AG04449 (cell line): Measurements from ENCODE around the gene PSAPL1.

Source experiments
- CTCF ChIA-PET: fragments of 350-600 bp; formaldehyde crosslinking; extraction: SDS; loops from one replicate; lab custom pipeline; 2021; ENCODE audit warnings: antibody characterized with exemption; lab: Yijun Ruan, JAX
- POLR2A ChIA-PET: fragments of 400-600, 350-600 bp; formaldehyde crosslinking; extraction: SDS; loops from one replicate; lab custom pipeline; 2020; ENCODE audit warnings: antibody characterized with exemption, inconsistent platforms; lab: Yijun Ruan, JAX
- DNase-seq: peaks from one replicate; pipeline ENCODE4 v3.0.0-alpha.2; 2010; ENCODE audit warnings: low read depth, low spot score
- H3K4me3 ChIP-seq: 2 replicates; pipeline ENCODE4 v1.5.1; 2011; ENCODE audit warnings: low read depth, mild to moderate bottlenecking, control low read depth, low read length
- CTCF ChIP-seq: IDR thresholded peaks from one replicate; pipeline ENCODE4 v1.5.1; 2011; ENCODE audit warnings: mild to moderate bottlenecking, moderate library complexity, low read length, control low read depth, inconsistent platforms; ENCODE audit not compliant: insufficient read depth; ENCODE audit errors: missing control alignments

The PSAPL1 gene

GRCh38 chr4:7463566-7464258 lies 29.0 kb upstream of the PSAPL1 start:
- DNase-seq: no peak
- TF ChIP-seq CTCF: no peak
- H3K4me3 ChIP-seq: no peak overlapping the region
- ChIA-PET CTCF (interaction anchor here (3.3 kb wide), 1 partner anchor 256 kb away, joined by 14 read pairs; no protein-coding TSS in a partner anchor), POLR2A (no interaction called here)

GRCh38 chr4:7462509-7462971 lies 27.8 kb upstream of the PSAPL1 start:
- ChIA-PET POLR2A (interaction anchor here (0.7 kb wide), 1 partner anchor 136 kb away, joined by 3 read pairs; no protein-coding TSS in a partner anchor), CTCF (interaction anchor here (3.3 kb wide), 1 partner anchor 257 kb away, joined by 14 read pairs; no protein-coding TSS in a partner anchor)
- no peak for DNase-seq
- no peak for TF ChIP-seq CTCF
- H3K4me3 ChIP-seq: no peak overlapping the region

- ChIA-PET CTCF (interaction anchor here (1.1 kb wide), 1 partner anchor 255 kb away, joined by 3 read pairs; no protein-coding TSS in a partner anchor), POLR2A (no interaction called here)
- H3K4me3 ChIP-seq: no peak overlapping the region
- TF ChIP-seq CTCF: no peak
- DNase-seq: no peak
Observed at GRCh38 chr4:7461230-7461629, 26.5 kb upstream of the PSAPL1 start.

- CTCF ChIA-PET: no interaction called here
- no peak for TF ChIP-seq CTCF
- DNase-seq: no peak
- POLR2A ChIA-PET: no interaction called here
- H3K4me3 ChIP-seq: no peak overlapping the region
Observed at GRCh38 chr4:7460566-7460965, 25.8 kb upstream of the PSAPL1 start.

GRCh38 chr4:7459471-7459870 lies 24.7 kb upstream of the PSAPL1 start:
- no peak for DNase-seq
- TF ChIP-seq CTCF: no peak
- H3K4me3 ChIP-seq: no peak overlapping the region
- POLR2A ChIA-PET: no interaction called here
- CTCF ChIA-PET: interaction anchor here (1.0 kb wide), 1 partner anchor 261 kb away, joined by 3 read pairs; no protein-coding TSS in a partner anchor

- H3K4me3 ChIP-seq: no peak overlapping the region
- POLR2A ChIA-PET: no interaction called here
- CTCF ChIA-PET: no interaction called here
- DNase-seq: no peak
- no peak for TF ChIP-seq CTCF
Observed at GRCh38 chr4:7458477-7458876, 23.7 kb upstream of the PSAPL1 start.
